Parathyroid adenoma (tissue), 2 donors: ENCODE data around the gene CD151.

Source experiments
- H2AFZ ChIP-seq: fragments of 300-600 bp; sonication (generic); one replicate; pipeline ENCODE4 v1.7.0; 2017; ENCODE audit warnings: antibody characterized with exemption, mild to moderate bottlenecking
- H3K27ac ChIP-seq: fragments of 300-600 bp; sonication (generic); one replicate; pipeline ENCODE4 v1.7.0; 2017
- H3K27me3 ChIP-seq: fragments of 300-600 bp; sonication (generic); one replicate; pipeline ENCODE4 v1.7.0; 2017; ENCODE audit warnings: low read length; ENCODE audit not compliant: control insufficient read depth, insufficient read depth
- H3K36me3 ChIP-seq: fragments of 300-600 bp; sonication (generic); one replicate; pipeline ENCODE4 v1.7.0; 2017; ENCODE audit warnings: low read length; ENCODE audit not compliant: control insufficient read depth, insufficient read depth
- H3K4me1 ChIP-seq: fragments of 300-600 bp; sonication (generic); one replicate; pipeline ENCODE4 v1.7.0; 2017; ENCODE audit warnings: control low read depth
- H3K4me2 ChIP-seq: fragments of 300-600 bp; sonication (generic); one replicate; pipeline ENCODE4 v1.7.0; 2017; ENCODE audit warnings: low read length
- H3K4me3 ChIP-seq: fragments of 300-600 bp; sonication (generic); one replicate; pipeline ENCODE4 v1.7.0; 2017; ENCODE audit warnings: low read depth, low read length
- H3K79me2 ChIP-seq: fragments of 300-600 bp; sonication (generic); one replicate; pipeline ENCODE4 v1.7.0; 2017; ENCODE audit warnings: control low read depth
- H3K9ac ChIP-seq: fragments of 300-600 bp; sonication (generic); one replicate; pipeline ENCODE4 v1.7.0; 2017; ENCODE audit warnings: mild to moderate bottlenecking
- H3K9me3 ChIP-seq: fragments of 300-600 bp; sonication (generic); one replicate; pipeline ENCODE4 v1.7.0; 2017; ENCODE audit warnings: low read length; ENCODE audit not compliant: control insufficient read depth
- CTCF ChIP-seq: fragments of 300-600 bp; sonication (generic); IDR thresholded peaks from one replicate; pipeline ENCODE4 v1.7.0; 2017; ENCODE audit warnings: antibody characterized with exemption, mild to moderate bottlenecking
- donor health status: primary hyperparathyroidism.

CD151 gene

GRCh38 chr11:803770-804598 lies 28.8 kb upstream of the CD151 start:
- Histone ChIP-seq H3K36me3 (no peaks in the 10 kb centered on the region), H3K4me1 (no peaks in the 10 kb centered on the region), H3K4me2 (peak overlapping the region; percentile 65), H3K27me3 (no peaks in the 10 kb centered on the region), H3K79me2 (no peaks in the 10 kb centered on the region), H3K9ac (no peak overlapping the region), H3K9me3 (no peaks in the 10 kb centered on the region), H2AFZ (no peak overlapping the region), H3K4me3 (no peak overlapping the region), H3K27ac (no peak overlapping the region)
- no peak for TF ChIP-seq CTCF

- Histone ChIP-seq H3K9me3 (no peaks in the 10 kb centered on the region), H2AFZ (no peak overlapping the region), H3K27ac (no peak overlapping the region), H3K27me3 (no peaks in the 10 kb centered on the region), H3K36me3 (no peaks in the 10 kb centered on the region), H3K4me3 (peak overlapping the region; percentile 31), H3K4me1 (no peaks in the 10 kb centered on the region), H3K79me2 (no peaks in the 10 kb centered on the region), H3K4me2 (peak overlapping the region; percentile 65), H3K9ac (no peak overlapping the region)
- no peak for TF ChIP-seq CTCF
Observed at GRCh38 chr11:804599-804964, 28.2 kb upstream of the CD151 start.

GRCh38 chr11:808427-809286 lies 24.1 kb upstream of the CD151 start:
- H3K36me3 ChIP-seq = no peaks in the 10 kb centered on the region
- H3K79me2 ChIP-seq = peaks cover 3% of the 10 kb centered on the region
- no peak for TF ChIP-seq CTCF
- H3K27me3 ChIP-seq = no peaks in the 10 kb centered on the region
- no peaks in the 10 kb centered on the region for H3K9me3 ChIP-seq
- H3K4me3 ChIP-seq = peak overlapping the region; percentile 88
- peak overlapping the region; percentile 92 for H3K4me2 ChIP-seq
- H3K27ac ChIP-seq = peak overlapping the region; percentile 99
- peaks cover 4% of the 10 kb centered on the region for H3K4me1 ChIP-seq
- H2AFZ ChIP-seq = peak overlapping the region; percentile 96
- peak overlapping the region; percentile 87 for H3K9ac ChIP-seq

- Histone ChIP-seq H3K4me2 (peak within 1 kb of the TSS; percentile 92), H3K27ac (peak within 1 kb of the TSS; percentile 99), H3K79me2 (peaks cover 3% of the 10 kb centered on the region), H3K4me1 (peaks cover 4% of the 10 kb centered on the region), H3K4me3 (peak within 1 kb of the TSS; percentile 88), H3K36me3 (no peaks in the 10 kb centered on the region), H3K9me3 (no peaks in the 10 kb centered on the region), H3K9ac (peak within 1 kb of the TSS; percentile 87), H3K27me3 (no peaks in the 10 kb centered on the region), H2AFZ (peak within 1 kb of the TSS; percentile 96)
- TF ChIP-seq CTCF = no peak
Observed at GRCh38 chr11:809287-810039, 23.3 kb upstream of the CD151 start, which contains the start of gene RPLP2. Gene RPLP2, plus strand, starts transcription at chr11:809967. Its CDS starts 268 bp downstream, at chr11:810235.
